SK-N-SH (cell line): ENCODE measurements around the gene PTGES3. TPM values are rescaled to one million over a fixed set of nuclear protein-coding genes. Genes with fewer than 3 reads are reported as not detected.

Source experiments
- CTCF ChIA-PET: fragments of 300-600, 350-600 bp; formaldehyde crosslinking; extraction: SDS; loops from one replicate; lab custom pipeline; 2021; lab: Yijun Ruan, JAX
- POLR2A ChIA-PET: fragments of 350-600 bp; sonication (Branson Sonifier 250); formaldehyde crosslinking; extraction: SDS; loops from one replicate; lab custom pipeline; 2020; ENCODE audit warnings: antibody characterized with exemption, inconsistent platforms; lab: Yijun Ruan, JAX
- DNase-seq: peaks from one replicate; pipeline ENCODE4 v3.0.0; 2012
- H2AFZ ChIP-seq: fragments of 200-600 bp; sonication (generic); 2 replicates; pipeline ENCODE4 v1.8.1; 2016; ENCODE audit warnings: antibody characterized with exemption, mild to moderate bottlenecking, low read depth
- H3F3A ChIP-seq: fragments of 200-600 bp; sonication (generic); replicated peaks from 2 replicates; pipeline ENCODE3; 2016; ENCODE audit warnings: antibody characterized with exemption, mild to moderate bottlenecking; ENCODE audit not compliant: insufficient read depth
- H3K27ac ChIP-seq, 2 experiments: fragments of 200-500 bp in 1 of 2; fragments of 200-600 bp in 1 of 2; sonication (Bioruptor generic) in 1 of 2; sonication (generic), shearing (Covaris generic) in 1 of 2; 2 replicates each; pipeline versions ENCODE4 v1.5.1 to v1.6.1; 2014 to 2016; ENCODE audit warnings: low read depth in 2 of 2, inconsistent platforms in 1 of 2, low read length in 1 of 2, mild to moderate bottlenecking in 1 of 2, mixed read lengths in 1 of 2
- H3K27me3 ChIP-seq: fragments of 200-600 bp; sonication (generic), shearing (Covaris generic); 2 replicates; pipeline ENCODE4 v1.6.1; 2016; ENCODE audit warnings: mixed run types; ENCODE audit not compliant: insufficient read depth
- H3K36me3 ChIP-seq, 2 experiments: fragments of 200-500 bp in 1 of 2; fragments of 200-600 bp in 1 of 2; sonication (Bioruptor generic) in 1 of 2; sonication (generic) in 1 of 2; replicated peaks in 1 of 2; 2 replicates each; pipeline versions ENCODE3 to v1.5.1; 2014 to 2016; ENCODE audit warnings: low read length in 1 of 2, mild to moderate bottlenecking in 1 of 2; ENCODE audit not compliant: insufficient read depth in 2 of 2, control insufficient read depth in 1 of 2
- H3K4me1 ChIP-seq, 2 experiments: fragments of 200-500 bp in 1 of 2; fragments of 200-600 bp in 1 of 2; sonication (Bioruptor generic) in 1 of 2; sonication (generic), shearing (Covaris generic) in 1 of 2; 2 replicates each; pipeline versions ENCODE4 v1.5.1 to v1.6.1; 2014 to 2016; ENCODE audit warnings: low read depth in 1 of 2, low read length in 1 of 2, mixed run types in 1 of 2; ENCODE audit not compliant: insufficient read depth in 2 of 2, control insufficient read depth in 1 of 2
- H3K4me2 ChIP-seq: fragments of 200-600 bp; sonication (generic), shearing (Covaris generic); 2 replicates; pipeline ENCODE4 v1.6.1; 2017; ENCODE audit warnings: mixed run types
- H3K4me3 ChIP-seq, 2 experiments: fragments of 200-500 bp in 1 of 2; fragments of 200-600 bp in 1 of 2; sonication (Bioruptor generic) in 1 of 2; sonication (generic), shearing (Covaris generic) in 1 of 2; 2 replicates each; pipeline versions ENCODE4 v1.5.1 to v1.8.1; 2014 to 2016; ENCODE audit warnings: low read depth in 2 of 2, inconsistent platforms in 1 of 2, low read length in 1 of 2, mild to moderate bottlenecking in 1 of 2, mixed read lengths in 1 of 2, moderate library complexity in 1 of 2
- H3K79me2 ChIP-seq: fragments of 200-600 bp; sonication (generic); 2 replicates; pipeline ENCODE4 v1.8.1; 2017; ENCODE audit warnings: mild to moderate bottlenecking; ENCODE audit not compliant: insufficient read depth
- H3K9ac ChIP-seq: fragments of 200-600 bp; sonication (generic); 2 replicates; pipeline ENCODE4 v1.6.1; 2017; ENCODE audit warnings: mixed run types
- H3K9me2 ChIP-seq: fragments of 200-600 bp; sonication (generic); 2 replicates; pipeline ENCODE4 v1.6.1; 2017; ENCODE audit warnings: mixed run types
- H3K9me3 ChIP-seq: fragments of 200-600 bp; sonication (generic); 2 replicates; pipeline ENCODE4 v1.6.1; 2017; ENCODE audit warnings: mixed run types, mild to moderate bottlenecking, moderate library complexity
- H4K20me1 ChIP-seq: fragments of 200-600 bp; sonication (generic); 2 replicates; pipeline ENCODE4 v1.6.1; 2017; ENCODE audit warnings: mild to moderate bottlenecking, mixed run types; ENCODE audit not compliant: insufficient read depth
- ELF1 ChIP-seq: IDR thresholded peaks from 2 replicates; pipeline ENCODE4 v1.4.0; 2012
- EP300 ChIP-seq, 2 experiments: IDR thresholded peaks; 2 replicates each; pipeline versions ENCODE4 v1.4.0 to v1.6.1; 2012; ENCODE audit warnings: borderline replicate concordance in 1 of 2, low read depth in 1 of 2, low read length in 1 of 2
- EZH2phosphoT487 ChIP-seq: fragments of 200-600 bp; sonication (generic); IDR thresholded peaks from 2 replicates; pipeline ENCODE4 v1.6.1; 2017; ENCODE audit warnings: low read depth, mixed run types, mild to moderate bottlenecking, antibody characterized with exemption, moderate library complexity, borderline replicate concordance
- FOSL2 ChIP-seq: IDR thresholded peaks from 2 replicates; pipeline ENCODE4 v1.4.0; 2012; ENCODE audit warnings: low read depth, mild to moderate bottlenecking, moderate library complexity, borderline replicate concordance
- FOXM1 ChIP-seq: IDR thresholded peaks from 2 replicates; pipeline ENCODE4 v1.4.0; 2012; ENCODE audit warnings: low read depth, mild to moderate bottlenecking
- GATA2 ChIP-seq: sonication (generic); formaldehyde crosslinking; IDR thresholded peaks from 2 replicates; pipeline ENCODE4 v1.5.0; 2020; ENCODE audit warnings: mild to moderate bottlenecking, missing genetic modification reagents
- JUND ChIP-seq: IDR thresholded peaks from 2 replicates; pipeline ENCODE4 v1.4.0; 2012
- MAX ChIP-seq: IDR thresholded peaks from 2 replicates; pipeline ENCODE4 v1.4.0; 2012; ENCODE audit warnings: low read depth
- NFIC ChIP-seq: IDR thresholded peaks from 2 replicates; pipeline ENCODE4 v1.4.0; 2012; ENCODE audit warnings: borderline replicate concordance
- NRF1 ChIP-seq: IDR thresholded peaks from 2 replicates; pipeline ENCODE4 v1.6.1; 2012; ENCODE audit warnings: low read depth, mild to moderate bottlenecking, low read length
- POLR2AphosphoS5 ChIP-seq: IDR thresholded peaks from 2 replicates; pipeline ENCODE4 v1.6.1; 2012; ENCODE audit warnings: low read depth, low read length
- RFX5 ChIP-seq: IDR thresholded peaks from 2 replicates; pipeline ENCODE4 v1.6.1; 2012; ENCODE audit warnings: mild to moderate bottlenecking, improper control_type of control experiment, low read length
- SIN3A ChIP-seq: IDR thresholded peaks from 2 replicates; pipeline ENCODE4 v1.6.1; 2012; ENCODE audit warnings: low read depth, mild to moderate bottlenecking, low read length, moderate library complexity, borderline replicate concordance
- SMC3 ChIP-seq: IDR thresholded peaks from 2 replicates; pipeline ENCODE4 v1.6.1; 2012; ENCODE audit warnings: low read depth, low read length, improper control_type of control experiment
- YY1 ChIP-seq: IDR thresholded peaks from 2 replicates; pipeline ENCODE4 v1.4.0; 2012; ENCODE audit warnings: low read depth, mild to moderate bottlenecking
- ZBTB33 ChIP-seq: IDR thresholded peaks from 2 replicates; pipeline ENCODE4 v1.4.0; 2012; ENCODE audit warnings: low read depth, borderline replicate concordance
- WGBS: methylation state at CpG from one replicate; pipeline ENCODE4 v1.1.6; 2017; ENCODE audit warnings: low lambda C conversion rate; 5-methylcytosine and 5-hydroxymethylcytosine counted together
- polyA plus RNA-seq, 3 experiments: library from polyadenylated mRNA; depleted of rRNA; stranded (reverse); fragments of >200 nt; gene quantifications; 2 replicates each; pipeline ENCODE4 v1.2.3, GENCODE V29; 2012
- TF ChIP-seq, protein P1 (sequence below): fragments of 200-600 bp; sonication (generic); IDR thresholded peaks from 2 replicates; pipeline ENCODE4 v1.6.1; 2017; ENCODE audit warnings: antibody characterized with exemption, mild to moderate bottlenecking, moderate library complexity
- TF ChIP-seq, protein P2 (sequence below): fragments of 150-350 bp; IDR thresholded peaks from 2 replicates; pipeline ENCODE4 v1.6.1; 2016; ENCODE audit warnings: mild to moderate bottlenecking, low read depth, low read length
- TF ChIP-seq, protein P3 (sequence below): IDR thresholded peaks from 2 replicates; pipeline ENCODE4 v1.6.1; 2012; ENCODE audit warnings: mild to moderate bottlenecking, low read depth, low read length, moderate library complexity

PTGES3 gene
- polyA plus RNA-seq, 1 of the 3 experiments (the other 2 are of a cell fraction), result 38.9 TPM

GRCh38 chr12:56637621-56638020, 50.5 kb downstream of the PTGES3 start:
- Histone ChIP-seq H3K4me1 (peaks cover 18 to 37% of the 10 kb centered on the region in 2 experiments), H3K4me3 (no peak overlapping the region), H3K79me2 (peaks cover 45% of the 10 kb centered on the region), H3K36me3 (peaks cover 35 to 52% of the 10 kb centered on the region in 2 experiments), H3K27me3 (no peaks in the 10 kb centered on the region), H3K9me3 (no peaks in the 10 kb centered on the region), H3K27ac (peak overlapping the region; percentile 94 to 96), H3K9ac (peak overlapping the region; percentile 53; the same call in 1 of the 2 replicates), H3F3A (peaks cover 48% of the 10 kb centered on the region), H3K9me2 (no peaks in the 10 kb centered on the region), H4K20me1 (peaks cover 12% of the 10 kb centered on the region), H2AFZ (peak overlapping the region; percentile 61; the same call in 1 of the 2 replicates), H3K4me2 (peak overlapping the region; percentile 98; the same call in 1 of the 2 replicates)
- CTCF ChIA-PET, result no interaction called here
- POLR2A ChIA-PET, result no interaction called here
- WGBS, result 54% methylated on average over 2 of the region's 2 CpGs
- no peak for DNase-seq
- TF ChIP-seq EZH2phosphoT487 (no peak), RFX5 (no peak), POLR2AphosphoS5 (no peak), JUND (no peak), GATA2 (no peak), MAX (no peak), FOSL2 (no peak), FOXM1 (no peak), NFIC (no peak), EP300 (IDR thresholded peaks at IDR 0.05; ENCODE audit: borderline replicate concordance in 1 of 2, low read depth in 1 of 2, low read length in 1 of 2) (no peak), SIN3A (no peak), YY1 (no peak), ELF1 (no peak), NRF1 (no peak), SMC3 (no peak), ZBTB33 (no peak)
- TF ChIP-seq, protein P1, sequence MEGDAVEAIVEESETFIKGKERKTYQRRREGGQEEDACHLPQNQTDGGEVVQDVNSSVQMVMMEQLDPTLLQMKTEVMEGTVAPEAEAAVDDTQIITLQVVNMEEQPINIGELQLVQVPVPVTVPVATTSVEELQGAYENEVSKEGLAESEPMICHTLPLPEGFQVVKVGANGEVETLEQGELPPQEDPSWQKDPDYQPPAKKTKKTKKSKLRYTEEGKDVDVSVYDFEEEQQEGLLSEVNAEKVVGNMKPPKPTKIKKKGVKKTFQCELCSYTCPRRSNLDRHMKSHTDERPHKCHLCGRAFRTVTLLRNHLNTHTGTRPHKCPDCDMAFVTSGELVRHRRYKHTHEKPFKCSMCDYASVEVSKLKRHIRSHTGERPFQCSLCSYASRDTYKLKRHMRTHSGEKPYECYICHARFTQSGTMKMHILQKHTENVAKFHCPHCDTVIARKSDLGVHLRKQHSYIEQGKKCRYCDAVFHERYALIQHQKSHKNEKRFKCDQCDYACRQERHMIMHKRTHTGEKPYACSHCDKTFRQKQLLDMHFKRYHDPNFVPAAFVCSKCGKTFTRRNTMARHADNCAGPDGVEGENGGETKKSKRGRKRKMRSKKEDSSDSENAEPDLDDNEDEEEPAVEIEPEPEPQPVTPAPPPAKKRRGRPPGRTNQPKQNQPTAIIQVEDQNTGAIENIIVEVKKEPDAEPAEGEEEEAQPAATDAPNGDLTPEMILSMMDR, result no peak
- TF ChIP-seq, protein P2, sequence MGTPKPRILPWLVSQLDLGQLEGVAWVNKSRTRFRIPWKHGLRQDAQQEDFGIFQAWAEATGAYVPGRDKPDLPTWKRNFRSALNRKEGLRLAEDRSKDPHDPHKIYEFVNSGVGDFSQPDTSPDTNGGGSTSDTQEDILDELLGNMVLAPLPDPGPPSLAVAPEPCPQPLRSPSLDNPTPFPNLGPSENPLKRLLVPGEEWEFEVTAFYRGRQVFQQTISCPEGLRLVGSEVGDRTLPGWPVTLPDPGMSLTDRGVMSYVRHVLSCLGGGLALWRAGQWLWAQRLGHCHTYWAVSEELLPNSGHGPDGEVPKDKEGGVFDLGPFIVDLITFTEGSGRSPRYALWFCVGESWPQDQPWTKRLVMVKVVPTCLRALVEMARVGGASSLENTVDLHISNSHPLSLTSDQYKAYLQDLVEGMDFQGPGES, result no peak
- TF ChIP-seq, protein P3, sequence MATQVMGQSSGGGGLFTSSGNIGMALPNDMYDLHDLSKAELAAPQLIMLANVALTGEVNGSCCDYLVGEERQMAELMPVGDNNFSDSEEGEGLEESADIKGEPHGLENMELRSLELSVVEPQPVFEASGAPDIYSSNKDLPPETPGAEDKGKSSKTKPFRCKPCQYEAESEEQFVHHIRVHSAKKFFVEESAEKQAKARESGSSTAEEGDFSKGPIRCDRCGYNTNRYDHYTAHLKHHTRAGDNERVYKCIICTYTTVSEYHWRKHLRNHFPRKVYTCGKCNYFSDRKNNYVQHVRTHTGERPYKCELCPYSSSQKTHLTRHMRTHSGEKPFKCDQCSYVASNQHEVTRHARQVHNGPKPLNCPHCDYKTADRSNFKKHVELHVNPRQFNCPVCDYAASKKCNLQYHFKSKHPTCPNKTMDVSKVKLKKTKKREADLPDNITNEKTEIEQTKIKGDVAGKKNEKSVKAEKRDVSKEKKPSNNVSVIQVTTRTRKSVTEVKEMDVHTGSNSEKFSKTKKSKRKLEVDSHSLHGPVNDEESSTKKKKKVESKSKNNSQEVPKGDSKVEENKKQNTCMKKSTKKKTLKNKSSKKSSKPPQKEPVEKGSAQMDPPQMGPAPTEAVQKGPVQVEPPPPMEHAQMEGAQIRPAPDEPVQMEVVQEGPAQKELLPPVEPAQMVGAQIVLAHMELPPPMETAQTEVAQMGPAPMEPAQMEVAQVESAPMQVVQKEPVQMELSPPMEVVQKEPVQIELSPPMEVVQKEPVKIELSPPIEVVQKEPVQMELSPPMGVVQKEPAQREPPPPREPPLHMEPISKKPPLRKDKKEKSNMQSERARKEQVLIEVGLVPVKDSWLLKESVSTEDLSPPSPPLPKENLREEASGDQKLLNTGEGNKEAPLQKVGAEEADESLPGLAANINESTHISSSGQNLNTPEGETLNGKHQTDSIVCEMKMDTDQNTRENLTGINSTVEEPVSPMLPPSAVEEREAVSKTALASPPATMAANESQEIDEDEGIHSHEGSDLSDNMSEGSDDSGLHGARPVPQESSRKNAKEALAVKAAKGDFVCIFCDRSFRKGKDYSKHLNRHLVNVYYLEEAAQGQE, result no peak
